Mesothelial cell of epicardium (in vitro differentiated cells): ENCODE measurements around the gene TRPV4. TPM values are rescaled to one million over a fixed set of nuclear protein-coding genes. Genes with fewer than 3 reads are reported as not detected.

Experiments
- DNase-seq, 2 experiments: peaks; one replicate each; pipeline ENCODE4 v3.0.0; 2021; ENCODE audit warnings: low spot score in 2 of 2; ENCODE audit not compliant: unreplicated experiment in 2 of 2
- H3K27ac Mint-ChIP-seq: 2 replicates; pipeline ENCODE4 v1.8.0; 2021; ENCODE audit warnings: mixed read lengths
- H3K27me3 Mint-ChIP-seq: 2 replicates; pipeline ENCODE4 v1.8.0; 2021; ENCODE audit warnings: low read depth, mixed read lengths
- H3K36me3 Mint-ChIP-seq: 2 replicates; pipeline ENCODE4 v1.8.0; 2021; ENCODE audit warnings: mixed read lengths
- H3K4me1 Mint-ChIP-seq: 2 replicates; pipeline ENCODE4 v1.8.0; 2021; ENCODE audit warnings: mixed read lengths
- H3K4me3 Mint-ChIP-seq: 2 replicates; pipeline ENCODE4 v1.8.0; 2021; ENCODE audit warnings: mild to moderate bottlenecking, moderate library complexity, mixed read lengths
- H3K9me3 Mint-ChIP-seq: 2 replicates; pipeline ENCODE4 v1.8.0; 2021; ENCODE audit warnings: mixed read lengths
- CTCF ChIP-seq: fragments of 200-600 bp; sonication (generic); IDR thresholded peaks from one replicate; pipeline ENCODE4 v1.5.0; 2021; ENCODE audit warnings: antibody characterized with exemption; ENCODE audit not compliant: unreplicated experiment
- total RNA-seq: library from RNA; stranded (reverse); gene quantifications from 3 replicates; pipeline ENCODE4 v1.2.1, GENCODE V29; 2021

The TRPV4 gene
- total RNA-seq, 1 donor from 2014 or later = 4.1 TPM

- DNase-seq = no peak
- Mint-ChIP-seq H3K4me1 (no peaks in the 10 kb centered on the region), H3K27ac (no peak overlapping the region), H3K27me3 (peaks cover 2% of the 10 kb centered on the region), H3K36me3 (no peaks in the 10 kb centered on the region), H3K9me3 (no peaks in the 10 kb centered on the region), H3K4me3 (no peak overlapping the region)
- no peak for TF ChIP-seq CTCF
Measured at GRCh38 chr12:109767991-109768900, 65.0 kb downstream of the TRPV4 start.

DNA sequence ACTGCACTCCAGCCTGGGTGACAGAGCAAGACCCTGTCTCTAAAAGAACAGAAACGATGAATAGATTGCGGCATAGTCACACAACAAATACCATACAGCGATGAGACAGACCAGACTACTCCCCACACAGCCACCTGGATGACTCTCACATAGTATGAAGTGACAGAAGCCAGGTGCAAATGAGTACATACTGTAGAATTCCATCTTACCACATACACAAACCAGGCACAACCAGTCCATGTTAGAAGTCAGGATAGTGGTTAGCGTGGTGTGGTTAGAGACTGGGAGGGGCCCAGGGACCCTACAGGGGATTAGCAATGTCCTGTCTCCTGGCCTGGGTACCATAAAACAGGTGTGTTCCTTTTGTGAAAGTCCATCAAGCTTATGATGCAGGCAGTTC lies 65.7 kb downstream of the TRPV4 start:
- H3K36me3 Mint-ChIP-seq = no peaks in the 10 kb centered on the region
- H3K27me3 Mint-ChIP-seq = peaks cover 1% of the 10 kb centered on the region
- no peak overlapping the region for H3K4me3 Mint-ChIP-seq
- no peaks in the 10 kb centered on the region for H3K4me1 Mint-ChIP-seq
- DNase-seq = no peak
- H3K9me3 Mint-ChIP-seq = no peaks in the 10 kb centered on the region
- H3K27ac Mint-ChIP-seq = no peak overlapping the region
- TF ChIP-seq CTCF = no peak

DNA sequence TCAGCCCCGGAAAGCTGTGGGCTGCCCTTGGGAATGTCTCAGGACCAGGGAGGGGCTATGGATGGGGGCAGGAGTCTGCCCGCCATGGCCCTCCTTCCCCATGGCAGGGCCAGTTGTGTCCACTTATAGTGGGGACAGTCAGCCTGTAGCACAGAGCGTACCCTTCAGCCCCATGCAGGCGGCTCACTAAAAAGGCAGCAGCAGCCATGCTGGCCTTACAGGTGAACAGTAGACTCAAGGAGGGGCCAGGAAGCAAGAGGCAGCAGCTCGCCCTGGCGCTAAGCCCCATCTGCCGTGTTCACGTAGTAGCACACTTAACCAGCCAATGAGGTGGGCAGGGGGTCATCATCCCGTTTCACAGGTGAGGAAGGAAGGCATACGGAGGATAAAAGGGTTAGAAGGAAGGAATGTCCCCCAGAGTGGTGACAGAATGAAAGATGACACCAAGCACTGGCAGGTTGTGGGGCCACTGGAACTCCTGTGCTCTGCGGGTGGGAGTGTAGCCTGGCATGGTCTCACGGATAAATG lies 66.9 kb downstream of the TRPV4 start:
- no peaks in the 10 kb centered on the region for H3K36me3 Mint-ChIP-seq
- H3K27me3 Mint-ChIP-seq = no peaks in the 10 kb centered on the region
- H3K4me1 Mint-ChIP-seq = no peaks in the 10 kb centered on the region
- no peak for TF ChIP-seq CTCF
- H3K27ac Mint-ChIP-seq = no peak overlapping the region
- no peak for DNase-seq
- H3K9me3 Mint-ChIP-seq = no peaks in the 10 kb centered on the region
- H3K4me3 Mint-ChIP-seq = no peak overlapping the region

DNA sequence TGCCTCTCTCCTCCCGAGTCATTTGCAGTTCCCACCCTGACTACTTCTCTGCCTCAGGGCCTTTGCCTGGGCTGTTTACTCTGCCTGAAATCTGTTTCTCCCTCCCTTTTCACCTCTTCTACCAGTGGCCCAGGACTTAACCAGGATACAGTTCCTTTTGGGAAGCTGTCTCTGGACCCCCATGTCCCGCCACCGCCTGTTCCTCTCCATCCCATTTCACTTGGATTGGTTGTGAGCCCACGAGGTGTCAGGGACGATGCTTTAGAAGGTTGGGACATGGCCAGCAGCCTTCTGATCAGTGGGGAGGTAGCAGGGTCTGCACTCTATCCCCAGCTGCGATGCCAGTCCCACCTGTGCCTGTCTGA lies 67.8 kb downstream of the TRPV4 start:
- Mint-ChIP-seq H3K9me3 (no peaks in the 10 kb centered on the region), H3K27me3 (no peaks in the 10 kb centered on the region), H3K4me1 (no peaks in the 10 kb centered on the region), H3K4me3 (no peak overlapping the region), H3K27ac (no peak overlapping the region), H3K36me3 (no peaks in the 10 kb centered on the region)
- TF ChIP-seq CTCF = no peak
- no peak for DNase-seq

DNA sequence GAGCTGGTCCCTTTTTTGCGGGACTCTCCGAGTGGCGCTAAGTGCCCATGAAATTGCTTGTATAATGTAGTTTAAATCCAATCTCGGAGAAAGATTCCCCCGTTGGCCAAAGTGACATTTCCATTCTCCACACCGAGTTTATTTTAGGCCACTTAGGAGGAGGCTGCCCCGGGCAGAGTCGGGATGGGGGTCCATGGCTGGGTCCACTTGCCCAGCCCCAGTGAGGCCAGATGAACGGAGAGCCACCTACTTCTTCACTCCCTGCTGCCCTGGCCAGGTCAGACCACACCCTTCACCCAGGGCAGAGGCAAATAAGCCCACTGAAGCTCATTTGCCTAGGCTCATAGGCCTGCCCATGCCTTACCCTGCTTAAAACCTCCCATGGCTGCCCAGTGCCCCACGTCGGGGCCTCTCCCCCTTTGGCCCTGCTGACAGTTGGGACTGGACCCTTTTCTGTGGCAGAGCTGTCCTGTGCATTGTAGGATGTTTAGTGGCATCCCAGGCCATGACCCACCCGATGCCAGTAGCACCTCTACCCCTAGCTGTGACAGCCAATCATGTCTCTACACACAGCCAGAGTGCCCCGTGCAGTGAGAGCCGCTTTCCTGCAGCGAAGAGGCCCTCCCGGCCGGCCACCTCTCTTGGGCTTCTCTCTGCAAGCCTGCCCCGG lies 68.3 kb downstream of the TRPV4 start:
- Mint-ChIP-seq H3K27ac (no peak overlapping the region), H3K36me3 (no peaks in the 10 kb centered on the region), H3K4me1 (no peaks in the 10 kb centered on the region), H3K9me3 (no peaks in the 10 kb centered on the region), H3K27me3 (no peaks in the 10 kb centered on the region), H3K4me3 (no peak overlapping the region)
- TF ChIP-seq CTCF = no peak
- no peak for DNase-seq
